Activated CD8-positive, alpha-beta T cell treated with anti-CD3 and anti-CD28 coated beads for 36 hours (primary cell): ENCODE data around the gene GYPC. TPM values are rescaled to one million over a fixed set of nuclear protein-coding genes. Genes with fewer than 3 reads are reported as not detected.

Experiments
- ATAC-seq: fragments of 200-7000 bp; cut with Tn5 transposase; one replicate; pipeline ENCODE4 v1.10.0; 2021; ENCODE audit warnings: mild to moderate bottlenecking, moderate library complexity
- CTCF ChIA-PET: fragments of 350-600 bp; sonication (Branson Sonifier 250); formaldehyde crosslinking; loops from one replicate; lab custom pipeline; 2021; ENCODE audit warnings: antibody characterized with exemption; lab: Charles Lee
- POLR2A ChIA-PET: fragments of 350-600 bp; sonication (Branson Sonifier 250); formaldehyde crosslinking; loops from one replicate; lab custom pipeline; 2021; ENCODE audit warnings: antibody characterized with exemption; lab: Charles Lee
- DNase-seq: peaks from one replicate; pipeline ENCODE4 v3.0.0-alpha.2; 2020
- H3K27ac Mint-ChIP-seq: one replicate; pipeline ENCODE4 v1.8.0; 2021; ENCODE audit warnings: mild to moderate bottlenecking, mixed read lengths
- H3K27me3 Mint-ChIP-seq: one replicate; pipeline ENCODE4 v1.8.0; 2021; ENCODE audit warnings: mixed read lengths
- H3K36me3 Mint-ChIP-seq: one replicate; pipeline ENCODE4 v1.8.0; 2021; ENCODE audit warnings: low read depth, mixed read lengths
- H3K4me1 Mint-ChIP-seq: one replicate; pipeline ENCODE4 v1.8.0; 2021; ENCODE audit warnings: low read depth, mixed read lengths
- H3K4me3 Mint-ChIP-seq: one replicate; pipeline ENCODE4 v1.8.0; 2021; ENCODE audit warnings: mild to moderate bottlenecking, moderate library complexity, mixed read lengths
- H3K9me3 Mint-ChIP-seq: one replicate; pipeline ENCODE4 v1.8.0; 2021; ENCODE audit warnings: mixed read lengths
- intact Hi-C: fragments of 100-400 bp; cut with micrococcal nuclease; formaldehyde crosslinking; loops from one replicate; pipeline ENCODE4 v1.10.0; 2022
- total RNA-seq, 2 experiments: library from RNA; stranded (reverse); gene quantifications; one replicate each; pipeline ENCODE4 v1.2.3, GENCODE V29; 2021
- TF ChIP-seq, protein P1 (sequence below): fragments of 200-600 bp; IDR thresholded peaks from one replicate; pipeline ENCODE4 v1.8.0; 2022; ENCODE audit warnings: antibody characterized with exemption, mild to moderate bottlenecking

The GYPC gene
- total RNA-seq, 2 experiments from 2014 or later = 172 to 173 TPM

- TF ChIP-seq, protein P1, sequence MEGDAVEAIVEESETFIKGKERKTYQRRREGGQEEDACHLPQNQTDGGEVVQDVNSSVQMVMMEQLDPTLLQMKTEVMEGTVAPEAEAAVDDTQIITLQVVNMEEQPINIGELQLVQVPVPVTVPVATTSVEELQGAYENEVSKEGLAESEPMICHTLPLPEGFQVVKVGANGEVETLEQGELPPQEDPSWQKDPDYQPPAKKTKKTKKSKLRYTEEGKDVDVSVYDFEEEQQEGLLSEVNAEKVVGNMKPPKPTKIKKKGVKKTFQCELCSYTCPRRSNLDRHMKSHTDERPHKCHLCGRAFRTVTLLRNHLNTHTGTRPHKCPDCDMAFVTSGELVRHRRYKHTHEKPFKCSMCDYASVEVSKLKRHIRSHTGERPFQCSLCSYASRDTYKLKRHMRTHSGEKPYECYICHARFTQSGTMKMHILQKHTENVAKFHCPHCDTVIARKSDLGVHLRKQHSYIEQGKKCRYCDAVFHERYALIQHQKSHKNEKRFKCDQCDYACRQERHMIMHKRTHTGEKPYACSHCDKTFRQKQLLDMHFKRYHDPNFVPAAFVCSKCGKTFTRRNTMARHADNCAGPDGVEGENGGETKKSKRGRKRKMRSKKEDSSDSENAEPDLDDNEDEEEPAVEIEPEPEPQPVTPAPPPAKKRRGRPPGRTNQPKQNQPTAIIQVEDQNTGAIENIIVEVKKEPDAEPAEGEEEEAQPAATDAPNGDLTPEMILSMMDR = no peak
Observed at GRCh38 chr2:126699716-126700581, 44.0 kb downstream of the GYPC start.

DNA sequence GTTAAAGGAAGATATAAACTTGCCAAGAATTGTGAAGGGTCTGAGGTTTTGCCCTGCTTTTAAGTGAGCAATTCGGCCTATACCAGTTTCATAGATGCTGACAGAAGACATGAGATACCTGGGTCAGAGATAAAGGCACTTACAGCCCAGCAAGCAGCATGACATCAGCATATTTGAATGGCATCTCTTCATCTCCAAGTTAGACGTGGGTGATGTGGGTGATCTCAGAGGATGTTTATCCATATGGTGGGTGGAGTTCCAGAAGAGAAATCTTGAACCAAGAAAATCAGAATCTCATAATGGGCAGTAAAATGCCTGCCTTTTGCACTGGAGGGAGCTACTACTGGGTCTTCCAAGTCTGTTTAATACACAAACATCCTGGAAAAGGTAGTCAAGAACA lies 44.7 kb downstream of the GYPC start:
- TF ChIP-seq, protein P1 = no peak
- peaks cover 42% of the 10 kb centered on the region for H3K36me3 Mint-ChIP-seq
- no peaks in the 10 kb centered on the region for H3K9me3 Mint-ChIP-seq
- DNase-seq (no peak), ATAC-seq (no peak)
- peaks cover 5% of the 10 kb centered on the region for H3K4me1 Mint-ChIP-seq
- no peaks in the 10 kb centered on the region for H3K27me3 Mint-ChIP-seq
- ChIA-PET POLR2A (no interaction called here), CTCF (interaction anchor here (2.2 kb wide), 1 partner anchor 172 kb away, joined by 5 read pairs; no protein-coding TSS in a partner anchor)
- H3K4me3 Mint-ChIP-seq = no peak overlapping the region
- intact Hi-C loops = no loop called here
- H3K27ac Mint-ChIP-seq = no peak overlapping the region

More at GRCh38 chr2:126699716-126700581, 44.0 kb downstream of the GYPC start:
- ChIA-PET POLR2A (no interaction called here), CTCF (no interaction called here)
- H3K27me3 Mint-ChIP-seq = no peaks in the 10 kb centered on the region
- H3K4me1 Mint-ChIP-seq = peaks cover 5% of the 10 kb centered on the region
- DNase-seq (no peak), ATAC-seq (no peak)
- no peaks in the 10 kb centered on the region for H3K9me3 Mint-ChIP-seq
- peaks cover 47% of the 10 kb centered on the region for H3K36me3 Mint-ChIP-seq
- intact Hi-C loops = no loop called here
- no peak overlapping the region for H3K27ac Mint-ChIP-seq
- no peak overlapping the region for H3K4me3 Mint-ChIP-seq

DNA sequence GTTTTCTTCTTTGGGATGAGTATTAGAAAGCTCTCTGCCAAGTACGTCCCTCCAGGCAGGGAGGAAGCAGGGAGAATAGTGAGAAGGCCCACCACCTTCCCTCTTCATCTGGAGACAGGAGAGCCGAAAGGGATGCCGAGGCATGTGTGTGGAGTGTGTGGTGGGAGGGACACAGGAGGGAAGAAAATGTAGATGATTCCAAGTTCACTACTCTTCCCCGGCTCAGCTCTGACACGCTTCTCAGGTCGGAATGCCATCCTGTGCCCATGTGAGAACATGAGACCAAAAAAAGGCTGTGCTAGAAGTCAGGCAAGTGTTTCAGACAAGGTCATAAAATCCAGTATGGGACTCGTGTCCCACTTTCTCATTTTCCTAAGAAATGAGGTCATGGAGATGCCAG lies 47.4 kb downstream of the GYPC start:
- H3K36me3 Mint-ChIP-seq = peaks cover 19% of the 10 kb centered on the region
- no peak overlapping the region for H3K27ac Mint-ChIP-seq
- H3K27me3 Mint-ChIP-seq = no peaks in the 10 kb centered on the region

DNA sequence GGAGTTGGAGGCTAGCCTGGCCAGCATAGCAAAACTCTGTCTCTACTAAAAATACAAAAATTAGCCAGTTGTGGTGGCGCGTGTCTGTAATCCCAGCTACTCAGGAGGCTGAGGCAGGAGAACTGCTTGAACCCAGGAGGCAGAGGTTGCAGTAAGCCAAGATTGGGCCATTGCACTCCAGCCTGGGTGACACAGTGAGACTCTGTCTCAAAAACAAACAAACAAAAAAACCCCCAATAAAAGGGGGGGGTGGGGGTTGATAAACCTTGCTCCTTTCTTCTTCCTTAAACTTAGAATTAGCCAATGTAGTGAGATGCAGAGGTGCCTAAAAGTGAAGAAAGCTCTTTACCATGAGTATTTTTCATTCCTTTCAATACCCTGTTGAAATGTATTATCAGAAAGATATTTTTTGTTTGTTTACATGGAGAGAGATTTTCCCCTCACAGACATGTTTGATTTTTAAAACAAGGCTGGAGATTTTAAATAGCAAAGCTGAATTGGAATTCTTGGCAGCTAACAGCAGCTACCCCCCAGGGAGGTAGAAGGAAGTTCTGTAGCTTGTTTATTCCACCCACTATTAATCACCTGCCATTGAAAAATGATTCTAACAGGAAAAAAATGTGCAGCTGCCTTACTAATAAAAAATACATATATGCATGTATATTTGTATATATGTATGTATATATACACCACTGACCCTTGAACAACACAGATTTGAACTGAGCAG lies 48.6 kb downstream of the GYPC start:
- H3K27ac Mint-ChIP-seq = no peak overlapping the region
- H3K4me3 Mint-ChIP-seq = no peak overlapping the region
- CTCF ChIA-PET = no interaction called here
- TF ChIP-seq, protein P1 = no peak
- no peaks in the 10 kb centered on the region for H3K9me3 Mint-ChIP-seq
- H3K27me3 Mint-ChIP-seq = no peaks in the 10 kb centered on the region
- POLR2A ChIA-PET = no interaction called here
- no peak for ATAC-seq
- intact Hi-C loops = no loop called here
- peaks cover 9% of the 10 kb centered on the region for H3K36me3 Mint-ChIP-seq
- H3K4me1 Mint-ChIP-seq = peaks cover 5% of the 10 kb centered on the region
- DNase-seq = no peak

More for the DNA sequence above, 47.4 kb downstream of the GYPC start:
- ChIA-PET CTCF (no interaction called here), POLR2A (no interaction called here)
- TF ChIP-seq, protein P1 = no peak
- Mint-ChIP-seq H3K4me1 (peaks cover 5% of the 10 kb centered on the region), H3K9me3 (no peaks in the 10 kb centered on the region), H3K4me3 (no peak overlapping the region)
- DNase-seq (no peak), ATAC-seq (no peak)
- intact Hi-C loops = no loop called here

GRCh38 chr2:126707191-126707590 lies 51.2 kb downstream of the GYPC start:
- POLR2A ChIA-PET = interaction anchor here (1.1 kb wide), 1 partner anchor 9 kb away, joined by 5 read pairs; no protein-coding TSS in a partner anchor
- intact Hi-C loops = no loop called here
- Mint-ChIP-seq H3K27me3 (no peaks in the 10 kb centered on the region), H3K27ac (no peak overlapping the region), H3K4me3 (no peak overlapping the region), H3K36me3 (no peaks in the 10 kb centered on the region), H3K4me1 (no peaks in the 10 kb centered on the region), H3K9me3 (no peaks in the 10 kb centered on the region)
- CTCF ChIA-PET = no interaction called here
- ATAC-seq (no peak), DNase-seq (no peak)
- TF ChIP-seq, protein P1 = no peak
